Gastrocnemius medialis (tissue), 4 donors: Measurements from ENCODE around the gene PCDHGB7. TPM values are rescaled to one million over a fixed set of nuclear protein-coding genes. Genes with fewer than 3 reads are reported as not detected.
A peak's percentile ranks its signal among the peaks of the same experiment; 100 is the strongest.
"Not testable (repeated sequence)": the region's sequence is repeated elsewhere in the genome, so short reads cannot be mapped to it uniquely, and the experiment has no call there.

ENCODE experiments used
- ATAC-seq, 2 donors: fragments of 150-250 bp; one replicate each; pipeline ENCODE4 v1.9.1; 2016
- DNase-seq, 2 donors: peaks; one replicate each; pipeline ENCODE4 v3.0.0-alpha.2; 2019
- H3K27ac ChIP-seq, 4 donors: fragments of 200-600 bp; sonication (generic); 1 replicate in 1 of 4; 2 replicates in 3 of 4; pipeline ENCODE4 v1.5.1; 2016 to 2018; ENCODE audit warnings: mild to moderate bottlenecking in 2 of 4, moderate library complexity in 1 of 4
- H3K27me3 ChIP-seq, 3 donors: fragments of 200-600 bp; sonication (generic) in 2 of 3; 1 replicate in 1 of 3; 2 replicates in 2 of 3; pipeline versions ENCODE4 v1.5.1 to v1.6.0; 2016 to 2019; ENCODE audit warnings: mild to moderate bottlenecking in 1 of 3, moderate library complexity in 1 of 3
- H3K36me3 ChIP-seq, 2 donors: fragments of 200-600 bp; sonication (generic) in 1 of 2; one replicate each; pipeline ENCODE4 v1.5.1; 2017 to 2018
- H3K4me1 ChIP-seq, 2 donors: fragments of 200-600 bp; sonication (generic) in 1 of 2; one replicate each; pipeline ENCODE4 v1.5.1; 2016 to 2017; ENCODE audit warnings: mild to moderate bottlenecking in 2 of 2
- H3K4me3 ChIP-seq, 4 donors: fragments of 200-600 bp; sonication (generic) in 3 of 4; 1 replicate in 1 of 4; 2 replicates in 3 of 4; pipeline ENCODE4 v1.5.1; 2016 to 2019; ENCODE audit warnings: mild to moderate bottlenecking in 2 of 4
- H3K9me3 ChIP-seq, 3 donors: fragments of 200-600 bp; sonication (generic) in 2 of 3; 1 replicate in 1 of 3; 2 replicates in 2 of 3; pipeline ENCODE4 v1.5.1; 2016 to 2019
- POLR2A ChIP-seq, 2 donors: fragments of 450-650 bp; IDR thresholded peaks; one replicate each; pipeline ENCODE4 v1.6.1; 2017; ENCODE audit warnings: antibody characterized with exemption in 2 of 2, mild to moderate bottlenecking in 2 of 2, moderate library complexity in 2 of 2
- in situ Hi-C, 4 donors: fragments of 200-750 bp; cut with MboI; loops; one replicate each; pipeline versions ENCODE4 v1.15.0 to v1.8.0; 2017; ENCODE audit warnings: low sequenced_read_pairs in 4 of 4
- intact Hi-C: fragments of 100-400 bp; cut with DNase I; formaldehyde crosslinking; loops from one replicate; pipeline ENCODE4 v1.15.1; 2023; ENCODE audit warnings: low total_unique reads
- total RNA-seq, 4 donors: library from RNA; depleted of rRNA; stranded (reverse); fragments of >200 nt; gene quantifications; one replicate each; pipeline versions ENCODE4 v1.1.0 to v1.2.3, GENCODE V29; 2016
- TF ChIP-seq, protein P1 (sequence below), 5 experiments: fragments of 450-650 bp in 3 of 5; fragments of 200-600 bp in 2 of 5; sonication (generic) in 2 of 5; IDR thresholded peaks in 4 of 5; conservative IDR thresholded peaks in 1 of 5; 1 replicate in 4 of 5; 2 replicates in 1 of 5; pipeline ENCODE4 v1.5.1; 2016 to 2019; ENCODE audit warnings: antibody characterized with exemption in 5 of 5, mild to moderate bottlenecking in 3 of 5, moderate library complexity in 3 of 5

The PCDHGB7 gene
- total RNA-seq, 4 donors from 2014 or later = 3.0 to 5.7 (median 3.3) TPM

DNA sequence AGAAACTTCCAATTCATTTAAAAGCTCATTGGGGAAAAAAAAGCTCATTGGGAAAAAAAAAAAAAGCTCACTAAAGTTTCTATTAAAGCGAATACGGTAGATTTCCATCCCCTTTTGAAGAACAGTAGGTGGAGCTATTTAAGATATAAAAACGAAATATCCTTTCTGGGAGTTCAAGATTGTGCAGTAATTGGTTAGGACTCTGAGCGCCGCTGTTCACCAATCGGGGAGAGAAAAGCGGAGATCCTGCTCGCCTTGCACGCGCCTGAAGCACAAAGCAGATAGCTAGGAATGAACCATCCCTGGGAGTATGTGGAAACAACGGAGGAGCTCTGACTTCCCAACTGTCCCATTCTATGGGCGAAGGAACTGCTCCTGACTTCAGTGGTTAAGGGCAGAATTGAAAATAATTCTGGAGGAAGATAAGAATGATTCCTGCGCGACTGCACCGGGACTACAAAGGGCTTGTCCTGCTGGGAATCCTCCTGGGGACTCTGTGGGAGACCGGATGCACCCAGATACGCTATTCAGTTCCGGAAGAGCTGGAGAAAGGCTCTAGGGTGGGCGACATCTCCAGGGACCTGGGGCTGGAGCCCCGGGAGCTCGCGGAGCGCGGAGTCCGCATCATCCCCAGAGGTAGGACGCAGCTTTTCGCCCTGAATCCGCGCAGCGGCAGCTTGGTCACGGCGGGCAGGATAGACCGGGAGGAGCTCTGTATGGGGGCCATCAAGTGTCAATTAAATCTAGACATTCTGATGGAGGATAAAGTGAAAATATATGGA, 13.0 kb downstream of the PCDHGB7 start, which contains the start of gene PCDHGA12:
TSS of gene PCDHGA12 (plus strand) at position 176 of the 782 bp plus-strand sequence. CDS start at position 429, 253 bp downstream.
- DNase-seq = peak; percentile 62 to 78
- intact Hi-C loops = loop anchor here (1.0 to 2.0 kb wide), 2 partner anchors 46 to 94 kb away; no protein-coding TSS in a partner anchor
- in situ Hi-C loops = no loop called here
- no peaks in the 10 kb centered on the region for H3K9me3 ChIP-seq
- no peak for TF ChIP-seq POLR2A (IDR thresholded peaks at IDR 0.05)
- TF ChIP-seq, protein P1, sequence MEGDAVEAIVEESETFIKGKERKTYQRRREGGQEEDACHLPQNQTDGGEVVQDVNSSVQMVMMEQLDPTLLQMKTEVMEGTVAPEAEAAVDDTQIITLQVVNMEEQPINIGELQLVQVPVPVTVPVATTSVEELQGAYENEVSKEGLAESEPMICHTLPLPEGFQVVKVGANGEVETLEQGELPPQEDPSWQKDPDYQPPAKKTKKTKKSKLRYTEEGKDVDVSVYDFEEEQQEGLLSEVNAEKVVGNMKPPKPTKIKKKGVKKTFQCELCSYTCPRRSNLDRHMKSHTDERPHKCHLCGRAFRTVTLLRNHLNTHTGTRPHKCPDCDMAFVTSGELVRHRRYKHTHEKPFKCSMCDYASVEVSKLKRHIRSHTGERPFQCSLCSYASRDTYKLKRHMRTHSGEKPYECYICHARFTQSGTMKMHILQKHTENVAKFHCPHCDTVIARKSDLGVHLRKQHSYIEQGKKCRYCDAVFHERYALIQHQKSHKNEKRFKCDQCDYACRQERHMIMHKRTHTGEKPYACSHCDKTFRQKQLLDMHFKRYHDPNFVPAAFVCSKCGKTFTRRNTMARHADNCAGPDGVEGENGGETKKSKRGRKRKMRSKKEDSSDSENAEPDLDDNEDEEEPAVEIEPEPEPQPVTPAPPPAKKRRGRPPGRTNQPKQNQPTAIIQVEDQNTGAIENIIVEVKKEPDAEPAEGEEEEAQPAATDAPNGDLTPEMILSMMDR (IDR thresholded peaks at IDR 0.05 in 4 of 5, conservative IDR thresholded peaks at IDR 0.05 in 1 of 5) = peak; percentile 52 to 71 (median 55)
- peaks cover 0 to 10% of the 10 kb centered on the region in 2 donors for H3K4me1 ChIP-seq
- no peaks in the 10 kb centered on the region for H3K36me3 ChIP-seq
- H3K4me3 ChIP-seq = peak within 1 kb of the TSS; percentile 39 to 48 (median 40)
- H3K27me3 ChIP-seq = no peaks in the 10 kb centered on the region
- peak; percentile 89 to 97 for ATAC-seq
- H3K27ac ChIP-seq = peak within 1 kb of the TSS; percentile 33 to 62 (median 46)

DNA sequence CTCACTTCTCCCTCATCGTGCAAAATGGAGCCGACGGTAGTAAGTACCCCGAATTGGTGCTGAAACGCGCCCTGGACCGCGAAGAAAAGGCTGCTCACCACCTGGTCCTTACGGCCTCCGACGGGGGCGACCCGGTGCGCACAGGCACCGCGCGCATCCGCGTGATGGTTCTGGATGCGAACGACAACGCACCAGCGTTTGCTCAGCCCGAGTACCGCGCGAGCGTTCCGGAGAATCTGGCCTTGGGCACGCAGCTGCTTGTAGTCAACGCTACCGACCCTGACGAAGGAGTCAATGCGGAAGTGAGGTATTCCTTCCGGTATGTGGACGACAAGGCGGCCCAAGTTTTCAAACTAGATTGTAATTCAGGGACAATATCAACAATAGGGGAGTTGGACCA, 13.8 kb downstream of the PCDHGB7 start:
- Histone ChIP-seq H3K27me3 (no peaks in the 10 kb centered on the region), H3K27ac (peak overlapping the region in 3 of 4 donors; percentile 33 to 62 (median 46)), H3K9me3 (no peaks in the 10 kb centered on the region), H3K36me3 (no peaks in the 10 kb centered on the region), H3K4me1 (peaks cover 0 to 10% of the 10 kb centered on the region in 2 donors), H3K4me3 (peak overlapping the region; percentile 39 to 48 (median 40))
- TF ChIP-seq, protein P1 (IDR thresholded peaks at IDR 0.05 in 4 of 5, conservative IDR thresholded peaks at IDR 0.05 in 1 of 5) = no peak
- no peak for TF ChIP-seq POLR2A (IDR thresholded peaks at IDR 0.05)
- ATAC-seq (peak in 1 of 2 donors; percentile 43), DNase-seq (no peak)
- in situ Hi-C loops (no loop called here), intact Hi-C loops (loop anchor here (2.0 kb wide), 1 partner anchor 46 kb away; no protein-coding TSS in a partner anchor)

DNA sequence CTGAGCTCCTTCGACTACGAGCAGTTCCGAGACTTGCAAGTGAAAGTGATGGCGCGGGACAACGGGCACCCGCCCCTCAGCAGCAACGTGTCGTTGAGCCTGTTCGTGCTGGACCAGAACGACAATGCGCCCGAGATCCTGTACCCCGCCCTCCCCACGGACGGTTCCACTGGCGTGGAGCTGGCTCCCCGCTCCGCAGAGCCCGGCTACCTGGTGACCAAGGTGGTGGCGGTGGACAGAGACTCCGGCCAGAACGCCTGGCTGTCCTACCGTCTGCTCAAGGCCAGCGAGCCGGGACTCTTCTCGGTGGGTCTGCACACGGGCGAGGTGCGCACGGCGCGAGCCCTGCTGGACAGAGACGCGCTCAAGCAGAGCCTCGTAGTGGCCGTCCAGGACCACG, 14.8 kb downstream of the PCDHGB7 start:
- DNase-seq, H3K36me3 ChIP-seq, in situ Hi-C loops, H3K27me3 ChIP-seq, intact Hi-C loops, H3K9me3 ChIP-seq, H3K27ac ChIP-seq, ATAC-seq, H3K4me1 ChIP-seq: not testable (repeated sequence)
- H3K4me3 ChIP-seq = peak overlapping the region in 1 of 4 donors; percentile 40

DNA sequence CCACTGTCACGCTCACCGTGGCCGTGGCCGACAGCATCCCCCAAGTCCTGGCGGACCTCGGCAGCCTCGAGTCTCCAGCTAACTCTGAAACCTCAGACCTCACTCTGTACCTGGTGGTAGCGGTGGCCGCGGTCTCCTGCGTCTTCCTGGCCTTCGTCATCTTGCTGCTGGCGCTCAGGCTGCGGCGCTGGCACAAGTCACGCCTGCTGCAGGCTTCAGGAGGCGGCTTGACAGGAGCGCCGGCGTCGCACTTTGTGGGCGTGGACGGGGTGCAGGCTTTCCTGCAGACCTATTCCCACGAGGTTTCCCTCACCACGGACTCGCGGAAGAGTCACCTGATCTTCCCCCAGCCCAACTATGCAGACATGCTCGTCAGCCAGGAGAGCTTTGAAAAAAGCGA, 15.2 kb downstream of the PCDHGB7 start:
- ATAC-seq, H3K4me1 ChIP-seq, in situ Hi-C loops, H3K4me3 ChIP-seq, H3K27ac ChIP-seq, H3K27me3 ChIP-seq, intact Hi-C loops, H3K36me3 ChIP-seq, DNase-seq, H3K9me3 ChIP-seq: not testable (repeated sequence)

DNA sequence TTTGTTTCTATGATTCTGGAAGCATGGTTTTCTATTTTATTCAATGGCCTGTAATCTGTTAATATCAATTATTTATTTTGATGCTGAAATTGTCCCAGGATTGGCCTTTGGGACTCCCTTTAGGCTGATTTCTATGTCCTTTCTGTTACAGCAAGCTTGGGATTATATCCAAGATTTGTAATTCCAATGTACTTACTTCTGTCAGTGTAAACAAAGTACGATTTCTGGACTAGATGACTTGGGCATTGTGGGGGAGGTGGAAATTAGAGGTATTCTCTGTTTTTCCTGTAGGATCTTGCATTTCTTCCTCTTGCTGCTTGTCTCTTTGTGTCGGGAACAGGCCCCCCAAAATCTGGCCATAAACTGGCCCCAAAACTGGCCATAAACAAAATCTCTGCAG, 16.5 kb downstream of the PCDHGB7 start:
- Histone ChIP-seq H3K36me3 (no peaks in the 10 kb centered on the region), H3K27me3 (no peaks in the 10 kb centered on the region), H3K4me3 (no peak overlapping the region), H3K4me1 (peaks cover 0 to 10% of the 10 kb centered on the region in 2 donors), H3K9me3 (no peaks in the 10 kb centered on the region), H3K27ac (no peak overlapping the region)
- TF ChIP-seq, protein P1 (IDR thresholded peaks at IDR 0.05 in 4 of 5, conservative IDR thresholded peaks at IDR 0.05 in 1 of 5) = no peak
- no peak for TF ChIP-seq POLR2A (IDR thresholded peaks at IDR 0.05)
- intact Hi-C loops = no loop called here
- in situ Hi-C loops = no loop called here
- DNase-seq (no peak), ATAC-seq (no peak)
